ENCODE results near the gene GAS2L1.

Gene GAS2L1

GRCh38 chr22:29300467-29300806 is 6.0 kb upstream of the GAS2L1 start:
- no peak overlapping the region; the same call in 1 of the 2 replicates for H3K27ac ChIP-seq (ENCODE audit: extremely low read depth, low read depth, low read length)
- no peak for TF ChIP-seq ZNF404 (tag by site-specific recombination; IDR thresholded peaks at IDR 0.05)
- no peak for TF ChIP-seq PRDM1 (tag by site-specific recombination; IDR thresholded peaks at IDR 0.05)
- no peak for TF ChIP-seq ZFP69B (tag by site-specific recombination; IDR thresholded peaks at IDR 0.05)
- no peak for TF ChIP-seq ZNF138 (tag by site-specific recombination; IDR thresholded peaks at IDR 0.05; ENCODE audit: borderline replicate concordance)
- no peaks in the 10 kb centered on the region for H3K9me3 ChIP-seq (ENCODE audit: control insufficient read depth, insufficient read depth, low read depth, low read length)
- CTCF ChIA-PET = interaction anchor here (2.5 kb wide), 1 partner anchor 12 kb away, joined by 6 read pairs; no protein-coding TSS in a partner anchor
- POLR2A ChIA-PET = interaction anchor here (0.9 to 1.2 kb wide), 3 partner anchors 11 to 20 kb away, joined by 3 to 4 read pairs (median 3); no protein-coding TSS in a partner anchor
- H3K4me1 ChIP-seq (ENCODE audit: control insufficient read depth, insufficient read depth, low read length) = no peaks in the 10 kb centered on the region
- no peak overlapping the region for H3K4me3 ChIP-seq (ENCODE audit: low read depth, low read length)
- peaks cover 36 to 66% of the 10 kb centered on the region in 2 experiments for H3K36me3 ChIP-seq (ENCODE audit: control insufficient read depth in 2 of 2, insufficient read depth in 1 of 2, low read length in 2 of 2)

- CTCF ChIA-PET = interaction anchor here (0.7 to 2.5 kb wide), 2 partner anchors 12 to 41 kb away, joined by 4 to 6 read pairs; no protein-coding TSS in a partner anchor
- POLR2A ChIA-PET = interaction anchor here (0.5 to 1.2 kb wide), 5 partner anchors 10 to 1366 kb away, joined by 3 to 4 read pairs (median 4); no protein-coding TSS in a partner anchor
- no peak for TF ChIP-seq RBAK (tag by site-specific recombination; IDR thresholded peaks at IDR 0.05)
- TF ChIP-seq ZEB2 (tag by site-specific recombination; IDR thresholded peaks at IDR 0.05) = 0 out of 2 replicates have a peak, but pooled peaks have one; percentile 42
- TF ChIP-seq, protein P1, sequence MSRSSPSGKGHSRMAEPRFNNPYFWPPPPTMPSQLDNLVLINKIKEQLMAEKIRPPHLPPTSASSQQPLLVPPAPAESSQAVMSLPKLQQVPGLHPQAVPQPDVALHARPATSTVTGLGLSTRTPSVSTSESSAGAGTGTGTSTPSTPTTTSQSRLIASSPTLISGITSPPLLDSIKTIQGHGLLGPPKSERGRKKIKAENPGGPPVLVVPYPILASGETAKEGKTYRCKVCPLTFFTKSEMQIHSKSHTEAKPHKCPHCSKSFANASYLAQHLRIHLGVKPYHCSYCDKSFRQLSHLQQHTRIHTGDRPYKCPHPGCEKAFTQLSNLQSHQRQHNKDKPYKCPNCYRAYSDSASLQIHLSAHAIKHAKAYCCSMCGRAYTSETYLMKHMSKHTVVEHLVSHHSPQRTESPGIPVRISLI (tag by site-specific recombination; IDR thresholded peaks at IDR 0.05) = no peak
- no peak for TF ChIP-seq ZNF341 (tag by site-specific recombination; IDR thresholded peaks at IDR 0.05; ENCODE audit: low read depth)
- TF ChIP-seq, protein P2, sequence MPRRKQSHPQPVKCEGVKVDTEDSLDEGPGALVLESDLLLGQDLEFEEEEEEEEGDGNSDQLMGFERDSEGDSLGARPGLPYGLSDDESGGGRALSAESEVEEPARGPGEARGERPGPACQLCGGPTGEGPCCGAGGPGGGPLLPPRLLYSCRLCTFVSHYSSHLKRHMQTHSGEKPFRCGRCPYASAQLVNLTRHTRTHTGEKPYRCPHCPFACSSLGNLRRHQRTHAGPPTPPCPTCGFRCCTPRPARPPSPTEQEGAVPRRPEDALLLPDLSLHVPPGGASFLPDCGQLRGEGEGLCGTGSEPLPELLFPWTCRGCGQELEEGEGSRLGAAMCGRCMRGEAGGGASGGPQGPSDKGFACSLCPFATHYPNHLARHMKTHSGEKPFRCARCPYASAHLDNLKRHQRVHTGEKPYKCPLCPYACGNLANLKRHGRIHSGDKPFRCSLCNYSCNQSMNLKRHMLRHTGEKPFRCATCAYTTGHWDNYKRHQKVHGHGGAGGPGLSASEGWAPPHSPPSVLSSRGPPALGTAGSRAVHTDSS (tag by site-specific recombination; IDR thresholded peaks at IDR 0.05) = no peak
- TF ChIP-seq ZNF560 (tag by site-specific recombination; IDR thresholded peaks at IDR 0.05; ENCODE audit: borderline replicate concordance) = no peak
- TF ChIP-seq, protein P3, sequence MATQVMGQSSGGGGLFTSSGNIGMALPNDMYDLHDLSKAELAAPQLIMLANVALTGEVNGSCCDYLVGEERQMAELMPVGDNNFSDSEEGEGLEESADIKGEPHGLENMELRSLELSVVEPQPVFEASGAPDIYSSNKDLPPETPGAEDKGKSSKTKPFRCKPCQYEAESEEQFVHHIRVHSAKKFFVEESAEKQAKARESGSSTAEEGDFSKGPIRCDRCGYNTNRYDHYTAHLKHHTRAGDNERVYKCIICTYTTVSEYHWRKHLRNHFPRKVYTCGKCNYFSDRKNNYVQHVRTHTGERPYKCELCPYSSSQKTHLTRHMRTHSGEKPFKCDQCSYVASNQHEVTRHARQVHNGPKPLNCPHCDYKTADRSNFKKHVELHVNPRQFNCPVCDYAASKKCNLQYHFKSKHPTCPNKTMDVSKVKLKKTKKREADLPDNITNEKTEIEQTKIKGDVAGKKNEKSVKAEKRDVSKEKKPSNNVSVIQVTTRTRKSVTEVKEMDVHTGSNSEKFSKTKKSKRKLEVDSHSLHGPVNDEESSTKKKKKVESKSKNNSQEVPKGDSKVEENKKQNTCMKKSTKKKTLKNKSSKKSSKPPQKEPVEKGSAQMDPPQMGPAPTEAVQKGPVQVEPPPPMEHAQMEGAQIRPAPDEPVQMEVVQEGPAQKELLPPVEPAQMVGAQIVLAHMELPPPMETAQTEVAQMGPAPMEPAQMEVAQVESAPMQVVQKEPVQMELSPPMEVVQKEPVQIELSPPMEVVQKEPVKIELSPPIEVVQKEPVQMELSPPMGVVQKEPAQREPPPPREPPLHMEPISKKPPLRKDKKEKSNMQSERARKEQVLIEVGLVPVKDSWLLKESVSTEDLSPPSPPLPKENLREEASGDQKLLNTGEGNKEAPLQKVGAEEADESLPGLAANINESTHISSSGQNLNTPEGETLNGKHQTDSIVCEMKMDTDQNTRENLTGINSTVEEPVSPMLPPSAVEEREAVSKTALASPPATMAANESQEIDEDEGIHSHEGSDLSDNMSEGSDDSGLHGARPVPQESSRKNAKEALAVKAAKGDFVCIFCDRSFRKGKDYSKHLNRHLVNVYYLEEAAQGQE (tag by site-specific recombination; IDR thresholded peaks at IDR 0.05) = no peak
- TF ChIP-seq, protein P4, sequence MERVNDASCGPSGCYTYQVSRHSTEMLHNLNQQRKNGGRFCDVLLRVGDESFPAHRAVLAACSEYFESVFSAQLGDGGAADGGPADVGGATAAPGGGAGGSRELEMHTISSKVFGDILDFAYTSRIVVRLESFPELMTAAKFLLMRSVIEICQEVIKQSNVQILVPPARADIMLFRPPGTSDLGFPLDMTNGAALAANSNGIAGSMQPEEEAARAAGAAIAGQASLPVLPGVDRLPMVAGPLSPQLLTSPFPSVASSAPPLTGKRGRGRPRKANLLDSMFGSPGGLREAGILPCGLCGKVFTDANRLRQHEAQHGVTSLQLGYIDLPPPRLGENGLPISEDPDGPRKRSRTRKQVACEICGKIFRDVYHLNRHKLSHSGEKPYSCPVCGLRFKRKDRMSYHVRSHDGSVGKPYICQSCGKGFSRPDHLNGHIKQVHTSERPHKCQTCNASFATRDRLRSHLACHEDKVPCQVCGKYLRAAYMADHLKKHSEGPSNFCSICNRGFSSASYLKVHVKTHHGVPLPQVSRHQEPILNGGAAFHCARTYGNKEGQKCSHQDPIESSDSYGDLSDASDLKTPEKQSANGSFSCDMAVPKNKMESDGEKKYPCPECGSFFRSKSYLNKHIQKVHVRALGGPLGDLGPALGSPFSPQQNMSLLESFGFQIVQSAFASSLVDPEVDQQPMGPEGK (tag by site-specific recombination; IDR thresholded peaks at IDR 0.05) = peak; percentile 67; the same call in 1 of the 2 replicates
- TF ChIP-seq ZNF23 (tag by site-specific recombination; IDR thresholded peaks at IDR 0.05; ENCODE audit: borderline replicate concordance) = no peak
- TF ChIP-seq ZNF138 (tag by site-specific recombination; IDR thresholded peaks at IDR 0.05; ENCODE audit: borderline replicate concordance) = no peak
- no peak for TF ChIP-seq ZNF146 (tag by site-specific recombination; IDR thresholded peaks at IDR 0.05)
- TF ChIP-seq ZNF791 (tag by site-specific recombination; IDR thresholded peaks at IDR 0.05) = no peak
- no peak for TF ChIP-seq ZNF571 (tag by site-specific recombination; IDR thresholded peaks at IDR 0.05)
- TF ChIP-seq ZNF311 (tag by site-specific recombination; IDR thresholded peaks at IDR 0.05; ENCODE audit: borderline replicate concordance) = no peak
- no peak for TF ChIP-seq PRDM6 (tag by site-specific recombination; IDR thresholded peaks at IDR 0.05)
- peak; percentile 81; the same call in 1 of the 2 replicates for TF ChIP-seq ZNF600 (tag by site-specific recombination; IDR thresholded peaks at IDR 0.05)
- TF ChIP-seq, protein P5, sequence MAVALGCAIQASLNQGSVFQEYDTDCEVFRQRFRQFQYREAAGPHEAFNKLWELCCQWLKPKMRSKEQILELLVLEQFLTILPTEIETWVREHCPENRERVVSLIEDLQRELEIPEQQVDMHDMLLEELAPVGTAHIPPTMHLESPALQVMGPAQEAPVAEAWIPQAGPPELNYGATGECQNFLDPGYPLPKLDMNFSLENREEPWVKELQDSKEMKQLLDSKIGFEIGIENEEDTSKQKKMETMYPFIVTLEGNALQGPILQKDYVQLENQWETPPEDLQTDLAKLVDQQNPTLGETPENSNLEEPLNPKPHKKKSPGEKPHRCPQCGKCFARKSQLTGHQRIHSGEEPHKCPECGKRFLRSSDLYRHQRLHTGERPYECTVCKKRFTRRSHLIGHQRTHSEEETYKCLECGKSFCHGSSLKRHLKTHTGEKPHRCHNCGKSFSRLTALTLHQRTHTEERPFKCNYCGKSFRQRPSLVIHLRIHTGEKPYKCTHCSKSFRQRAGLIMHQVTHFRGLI (tag by site-specific recombination; IDR thresholded peaks at IDR 0.05) = no peak
- no peak for TF ChIP-seq ZNF544 (tag by site-specific recombination; IDR thresholded peaks at IDR 0.05)
These were observed 5.4 kb upstream of the GAS2L1 start for GRCh38 chr22:29300807-29301601.

More at GRCh38 chr22:29300807-29301601, 5.4 kb upstream of the GAS2L1 start:
- Histone ChIP-seq H3K36me3 (ENCODE audit: control insufficient read depth in 2 of 2, insufficient read depth in 1 of 2, low read length in 2 of 2) (peaks cover 30 to 60% of the 10 kb centered on the region in 2 experiments), H3K27ac (ENCODE audit: extremely low read depth, low read depth, low read length) (0 out of 2 replicates have a peak overlapping the region, but pooled peaks have one; percentile 13), H3K9me3 (ENCODE audit: control insufficient read depth, insufficient read depth, low read depth, low read length) (no peaks in the 10 kb centered on the region), H3K4me1 (ENCODE audit: control insufficient read depth, insufficient read depth, low read length) (no peaks in the 10 kb centered on the region), H3K4me3 (ENCODE audit: low read depth, low read length) (no peak overlapping the region)

Data from HEK293 (cell line).